ENCODE data around the gene NOS1. TPM values are rescaled to one million over a fixed set of nuclear protein-coding genes. Genes with fewer than 3 reads are reported as not detected.

Gene NOS1
- total RNA-seq, 2 experiments from 2014 or later: not detected

DNA sequence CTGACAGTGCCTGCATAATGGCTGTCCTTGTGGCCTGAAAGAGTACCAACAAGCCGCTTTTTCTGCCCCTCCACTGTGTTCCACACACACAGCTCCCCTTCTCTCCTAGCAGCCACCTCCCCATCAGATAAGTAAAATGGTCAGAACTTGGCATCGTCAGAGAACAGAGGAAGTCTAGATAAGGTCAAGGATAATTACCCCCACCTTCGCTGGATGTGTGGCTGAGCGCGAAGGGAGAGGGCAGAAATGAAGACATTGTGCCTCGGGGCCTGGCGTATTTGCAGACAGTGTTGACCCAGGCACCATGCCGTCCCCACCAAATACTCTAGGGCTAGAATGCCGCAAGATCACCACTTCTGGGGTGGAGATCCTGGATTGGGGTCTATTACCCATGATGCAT is 201.8 kb downstream of the NOS1 start:
- CTCF ChIA-PET: no interaction called here
- peaks cover 64% of the 10 kb centered on the region for H3K36me3 Mint-ChIP-seq (ENCODE audit: low read depth)
- peaks cover 4% of the 10 kb centered on the region for H3K4me1 Mint-ChIP-seq
- H3K27ac Mint-ChIP-seq: no peak overlapping the region
- no peak overlapping the region for H3K4me3 Mint-ChIP-seq
- no peaks in the 10 kb centered on the region for H3K9me3 Mint-ChIP-seq
- POLR2A ChIA-PET: no interaction called here
- DNase-seq: no peak
- H3K27me3 Mint-ChIP-seq: no peaks in the 10 kb centered on the region

DNA sequence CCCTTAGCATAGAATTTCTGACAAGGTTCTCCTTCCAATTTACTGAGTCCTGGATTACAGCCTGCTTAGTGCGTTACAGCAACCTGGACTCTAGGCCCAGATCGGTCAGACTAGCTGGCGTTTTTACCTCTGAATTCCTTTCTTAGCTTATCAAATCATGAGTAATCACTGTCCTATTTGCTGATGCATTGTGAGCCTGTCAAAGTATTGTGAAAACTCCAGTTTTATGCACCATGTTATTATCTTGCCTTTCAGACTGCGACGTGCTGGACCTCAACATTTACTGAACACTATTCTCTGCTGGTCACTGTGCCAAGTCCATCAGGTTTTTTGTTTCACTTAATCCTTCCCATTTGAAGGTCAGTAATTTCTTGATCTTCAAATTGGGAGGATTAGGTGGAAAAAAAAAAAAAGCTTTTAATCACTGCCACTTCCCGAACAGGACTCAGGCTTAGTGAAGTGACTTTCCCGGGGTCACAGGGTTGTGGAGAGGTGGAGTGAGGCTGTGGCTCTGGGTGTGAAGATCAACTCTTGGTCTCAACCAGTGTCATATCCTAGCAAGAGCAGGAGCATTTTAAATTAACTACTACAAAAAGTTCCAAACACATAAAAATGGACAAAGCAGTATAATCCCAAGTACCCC is 202.4 kb downstream of the NOS1 start:
- CTCF ChIA-PET: interaction anchor here (0.6 kb wide), 1 partner anchor 319 kb away, joined by 3 read pairs; no protein-coding TSS in a partner anchor

More for the DNA sequence above, 202.4 kb downstream of the NOS1 start:
- Mint-ChIP-seq H3K27me3 (no peaks in the 10 kb centered on the region), H3K36me3 (ENCODE audit: low read depth) (peaks cover 61% of the 10 kb centered on the region), H3K4me3 (no peak overlapping the region), H3K9me3 (no peaks in the 10 kb centered on the region), H3K4me1 (peaks cover 4% of the 10 kb centered on the region), H3K27ac (no peak overlapping the region)
- no peak for DNase-seq
- POLR2A ChIA-PET: no interaction called here

Other genes with a start within 250 kb of the NOS1 start
- 10 to 100 TPM; 25.2 to 25.9 TPM for gene FBXO21, start 171.2 kb downstream of the NOS1 start, total RNA-seq